NCI-H2107 treated with DMSO at 0.1 percent for 48 hours (cell line): ENCODE data around the gene GRPR.
"Not testable (repeated sequence)": the region's sequence is repeated elsewhere in the genome, so short reads cannot be mapped to it uniquely, and the experiment has no call there.

Experiments used
- DNase-seq: peaks from one replicate; lab custom pipeline; 2025; ENCODE audit not compliant: unreplicated experiment; lab: John Stamatoyannopoulos, UW

GRPR gene

GRCh38 chrX:16177260-16177659 is 53.9 kb downstream of the GRPR start:
- DNase-seq, result no peak

DNA sequence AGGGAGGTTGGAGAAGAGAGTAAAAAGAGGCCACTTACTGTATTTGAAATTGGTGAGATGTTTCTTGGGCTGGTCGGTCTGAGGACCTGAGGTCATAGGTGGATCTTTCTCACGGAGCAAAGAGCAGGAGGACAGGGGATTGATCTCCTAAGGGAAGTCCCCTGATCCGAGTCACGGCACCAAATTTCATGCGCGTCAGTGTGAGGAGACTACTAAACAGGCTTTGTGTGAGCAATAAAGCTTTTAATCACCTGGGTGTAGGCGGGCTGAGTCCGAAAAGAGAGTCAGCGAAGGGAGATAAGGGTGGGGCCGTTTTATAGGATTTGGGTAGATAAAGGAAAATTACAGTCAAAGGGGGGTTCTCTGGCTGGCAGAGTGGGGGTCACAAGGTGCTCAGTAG is 60.5 kb downstream of the GRPR start:
- DNase-seq, result not testable (repeated sequence)

GRCh38 chrX:16185725-16186136 is 62.4 kb downstream of the GRPR start:
- DNase-seq, result no peak

GRCh38 chrX:16186380-16187007 is 63.1 kb downstream of the GRPR start:
- no peak for DNase-seq

- DNase-seq, result no peak
Measured at GRCh38 chrX:16187024-16187760, 63.8 kb downstream of the GRPR start.

GRCh38 chrX:16188687-16189086 is 65.3 kb downstream of the GRPR start:
- DNase-seq, result peak; percentile 43

DNA sequence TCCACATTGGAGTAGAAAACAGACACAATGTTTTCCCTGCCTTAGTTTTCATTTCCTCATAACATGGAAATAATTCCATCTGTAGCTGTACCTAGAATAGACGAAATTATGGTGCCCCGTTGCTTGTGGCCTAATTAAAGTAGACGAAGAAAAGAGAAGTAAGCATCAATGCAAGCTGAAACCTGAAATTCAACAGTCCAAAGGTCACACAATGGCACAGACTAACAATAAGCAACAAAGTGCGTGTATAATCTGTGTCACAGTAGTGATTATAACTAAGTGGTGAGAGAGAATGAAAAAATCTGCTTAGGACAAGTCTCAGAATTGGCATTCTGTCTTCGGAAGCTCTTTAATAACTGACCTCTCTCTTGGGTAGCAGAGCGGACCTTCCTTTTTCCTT is 68.2 kb downstream of the GRPR start:
- no peak for DNase-seq

DNA sequence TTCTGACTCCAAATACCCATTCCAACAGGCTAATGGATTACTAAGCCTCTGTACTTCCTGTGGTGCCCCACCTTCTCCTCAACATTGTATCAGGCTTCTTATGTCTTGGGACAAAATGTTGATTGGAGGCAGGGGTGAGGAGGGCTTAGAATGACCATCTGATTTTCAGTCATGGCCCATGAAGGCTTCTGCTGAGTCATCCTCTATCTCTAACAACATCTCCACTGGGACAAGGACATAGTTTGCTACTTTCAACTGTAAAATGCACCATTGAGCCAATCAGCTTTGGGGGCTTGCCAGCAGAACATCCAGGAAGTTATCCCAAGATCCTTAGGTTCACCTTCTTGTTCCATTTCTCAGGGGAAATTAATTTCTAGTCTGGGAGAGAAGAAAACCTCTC is 73.5 kb downstream of the GRPR start:
- DNase-seq, result no peak

- DNase-seq, result no peak
Measured at GRCh38 chrX:16199343-16199742, 76.0 kb downstream of the GRPR start.

DNA sequence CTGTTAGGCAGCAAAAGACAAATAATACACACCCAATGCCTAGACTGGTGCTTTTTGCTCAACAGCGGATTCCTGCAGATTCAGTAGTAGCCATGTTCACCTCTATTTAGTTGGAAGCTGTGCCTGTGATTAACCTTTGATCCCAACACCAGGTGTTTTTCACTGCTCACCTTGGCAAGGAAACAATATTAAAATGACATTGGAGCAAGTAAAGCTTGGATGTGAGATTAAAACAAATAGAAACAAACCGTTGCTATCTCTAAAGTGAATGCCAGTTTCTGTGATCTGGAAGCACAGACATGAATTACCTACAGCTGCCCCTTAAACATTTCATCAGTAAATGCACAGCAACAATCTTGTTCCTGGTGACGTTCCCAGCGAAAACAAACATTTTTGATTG is 79.6 kb downstream of the GRPR start:
- DNase-seq, result no peak
